ENCODE measurements around the gene FADS1.

The FADS1 gene

GRCh38 chr11:61816736-61817455, at the start of gene FADS1:
TSS of gene FADS1 (minus strand) at chr11:61817003. CDS start at chr11:61816929, 74 bp downstream.
- DNase-seq, result peak; percentile 98

- no peak for DNase-seq
Measured at GRCh38 chr11:61866231-61866957, 49.6 kb upstream of the FADS1 start.

GRCh38 chr11:61864814-61865775, 48.3 kb upstream of the FADS1 start:
- no peak for DNase-seq

- no peak for DNase-seq
Measured at GRCh38 chr11:61863548-61864081, 46.8 kb upstream of the FADS1 start.

- DNase-seq, result no peak
Measured at GRCh38 chr11:61862714-61863547, 46.1 kb upstream of the FADS1 start.

- no peak for DNase-seq
Measured at GRCh38 chr11:61861634-61862033, 44.8 kb upstream of the FADS1 start.

GRCh38 chr11:61860054-61860903, 43.5 kb upstream of the FADS1 start:
- no peak for DNase-seq

- DNase-seq, result no peak
Measured at GRCh38 chr11:61855939-61856680, 39.3 kb upstream of the FADS1 start.

- DNase-seq, result no peak
Measured at GRCh38 chr11:61854966-61855714, 38.3 kb upstream of the FADS1 start.

- no peak for DNase-seq
Measured at GRCh38 chr11:61854206-61854895, 37.5 kb upstream of the FADS1 start.

GRCh38 chr11:61853698-61854169, 36.9 kb upstream of the FADS1 start:
- no peak for DNase-seq

- no peak for DNase-seq
Measured at GRCh38 chr11:61851900-61852295, 35.1 kb upstream of the FADS1 start.

- DNase-seq, result no peak
Measured at GRCh38 chr11:61851113-61851899, 34.5 kb upstream of the FADS1 start.

GRCh38 chr11:61850687-61851086, 33.9 kb upstream of the FADS1 start:
- DNase-seq, result no peak

- no peak for DNase-seq
Measured at GRCh38 chr11:61848631-61849030, 31.8 kb upstream of the FADS1 start.

- DNase-seq, result no peak
Measured at GRCh38 chr11:61847914-61848581, 31.2 kb upstream of the FADS1 start.

GRCh38 chr11:61846362-61847020, 29.7 kb upstream of the FADS1 start:
- no peak for DNase-seq
